Activated CD8-positive, alpha-beta memory T cell treated with anti-CD3 and anti-CD28 coated beads for 48 hours (primary cell): ENCODE results near the gene IBA57.
A peak's percentile ranks its signal among the peaks of the same experiment; 100 is the strongest.

Experiments
- DNase-seq, 3 experiments: peaks; one replicate each; pipeline ENCODE4 v3.0.0-alpha.2; 2020; ENCODE audit warnings: low read depth in 2 of 3, low spot score in 2 of 3

The IBA57 gene

GRCh38 chr1:228165372-228166169 lies at the start of gene IBA57:
IBA57 (plus strand) TSS chr1:228165804; CDS start chr1:228165817, 13 bp downstream.
- DNase-seq, result peak; percentile 98 to 99 (median 98)

DNA sequence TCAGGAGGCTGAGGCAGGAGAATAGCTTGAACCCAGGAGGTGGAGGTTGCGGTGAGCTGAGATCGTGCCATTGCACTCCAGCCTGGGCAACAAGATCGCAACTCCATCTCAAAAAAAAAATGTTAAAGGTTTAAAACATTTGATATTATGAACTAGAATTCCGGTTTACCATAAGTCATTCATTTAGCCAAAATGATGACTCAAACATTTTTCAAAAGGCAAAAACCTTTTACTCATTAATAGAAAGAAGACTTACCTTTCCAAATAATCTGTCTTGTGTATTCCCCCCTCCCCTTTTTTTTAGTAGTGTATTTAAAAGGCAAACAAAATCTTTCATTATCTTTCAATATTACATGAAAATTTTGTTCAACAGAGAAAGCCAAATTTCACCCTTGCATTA lies 48.3 kb upstream of the IBA57 start:
- no peak for DNase-seq

- DNase-seq, result no peak
These were observed 47.6 kb upstream of the IBA57 start for GRCh38 chr1:228118040-228118439.

- DNase-seq, result no peak
These were observed 45.3 kb upstream of the IBA57 start for GRCh38 chr1:228120351-228120750.

- DNase-seq, result no peak
These were observed 44.6 kb upstream of the IBA57 start for GRCh38 chr1:228120857-228121489.

- DNase-seq, result no peak
These were observed 42.6 kb upstream of the IBA57 start for GRCh38 chr1:228122921-228123441.

GRCh38 chr1:228123505-228123904 lies 42.1 kb upstream of the IBA57 start:
- DNase-seq, result no peak

DNA sequence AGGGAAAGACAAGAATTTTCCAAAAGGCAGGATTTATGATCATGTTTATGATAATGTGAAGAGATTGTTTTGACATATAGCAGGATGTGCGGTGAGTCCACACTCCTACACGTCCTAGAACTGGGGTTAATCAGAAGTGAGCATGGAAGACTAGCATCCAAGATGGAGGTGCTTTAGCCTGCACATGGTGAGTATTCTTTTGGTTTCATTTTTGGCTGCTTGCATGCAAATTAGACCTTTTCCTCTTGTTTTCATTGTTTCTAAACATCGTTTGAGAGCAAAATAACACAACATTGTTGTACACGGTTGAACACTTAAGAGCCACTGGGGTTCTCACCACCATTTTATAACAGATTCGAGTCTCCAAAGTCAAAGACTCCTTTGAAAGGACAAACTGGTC lies 40.4 kb upstream of the IBA57 start:
- no peak for DNase-seq

GRCh38 chr1:228131766-228132165 lies 33.8 kb upstream of the IBA57 start:
- no peak for DNase-seq

DNA sequence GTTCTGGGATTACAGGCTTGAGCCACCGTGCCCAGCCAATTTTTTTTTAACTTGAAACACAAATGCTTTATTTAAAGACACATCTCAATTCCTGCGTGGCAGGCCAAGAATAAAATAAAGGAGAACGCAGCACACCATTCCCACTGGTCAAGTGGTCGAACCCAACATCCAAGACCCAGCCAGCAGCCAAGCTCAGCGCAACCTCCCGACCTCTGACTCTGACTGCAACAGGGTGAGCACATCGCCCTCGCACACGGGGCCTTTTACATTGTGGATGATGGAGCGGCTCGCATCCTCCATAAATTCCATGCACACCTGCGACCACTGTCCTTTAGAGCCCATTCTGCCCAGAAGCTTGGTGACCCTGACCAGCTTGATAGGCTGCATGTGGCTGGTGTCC lies 31.0 kb upstream of the IBA57 start:
- DNase-seq, result no peak

DNA sequence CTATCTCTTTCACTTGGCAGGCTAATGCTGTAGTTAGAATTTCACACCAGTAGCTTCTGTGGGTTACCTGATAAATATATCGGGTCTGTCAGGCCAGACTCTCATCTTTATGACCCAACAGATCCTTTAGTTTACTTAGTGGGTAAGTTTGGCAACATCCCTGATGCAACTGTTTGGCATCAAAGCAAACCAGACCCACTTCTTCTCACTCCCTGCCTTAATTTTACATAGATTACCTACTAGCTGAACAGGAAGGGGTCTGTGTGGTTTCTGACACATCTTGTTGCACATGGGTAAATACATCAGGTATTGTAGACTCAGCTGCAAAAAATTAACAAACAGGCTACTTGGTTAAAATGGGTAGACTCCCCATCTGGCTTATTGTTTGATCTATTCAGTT lies 28.7 kb upstream of the IBA57 start:
- no peak for DNase-seq

DNA sequence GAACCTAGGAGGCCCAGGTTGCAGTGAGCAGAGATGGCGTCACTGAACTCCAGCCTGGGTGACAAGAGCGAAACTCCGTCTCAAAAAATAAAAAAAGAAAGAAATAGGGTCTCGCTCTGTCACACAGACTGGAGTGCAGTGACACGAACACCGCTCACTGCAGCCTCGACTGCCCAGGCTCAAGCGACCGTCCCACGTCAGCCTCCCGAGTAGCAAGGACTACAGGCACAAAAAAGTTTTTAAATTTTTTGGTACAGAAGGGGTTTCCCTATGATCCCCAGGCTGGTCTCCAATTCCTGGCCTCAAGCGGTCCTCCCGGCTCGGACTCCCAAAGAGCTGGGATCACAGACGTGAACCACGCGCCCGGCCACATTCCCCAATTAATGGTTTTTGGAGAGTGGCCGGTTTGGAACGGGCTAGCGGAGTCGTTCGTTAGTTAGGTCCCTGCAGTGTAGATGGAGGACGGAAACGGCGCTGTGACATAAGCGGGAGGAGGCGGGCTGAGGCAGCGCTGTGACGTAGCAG lies 26.1 kb upstream of the IBA57 start:
- DNase-seq, result no peak

DNA sequence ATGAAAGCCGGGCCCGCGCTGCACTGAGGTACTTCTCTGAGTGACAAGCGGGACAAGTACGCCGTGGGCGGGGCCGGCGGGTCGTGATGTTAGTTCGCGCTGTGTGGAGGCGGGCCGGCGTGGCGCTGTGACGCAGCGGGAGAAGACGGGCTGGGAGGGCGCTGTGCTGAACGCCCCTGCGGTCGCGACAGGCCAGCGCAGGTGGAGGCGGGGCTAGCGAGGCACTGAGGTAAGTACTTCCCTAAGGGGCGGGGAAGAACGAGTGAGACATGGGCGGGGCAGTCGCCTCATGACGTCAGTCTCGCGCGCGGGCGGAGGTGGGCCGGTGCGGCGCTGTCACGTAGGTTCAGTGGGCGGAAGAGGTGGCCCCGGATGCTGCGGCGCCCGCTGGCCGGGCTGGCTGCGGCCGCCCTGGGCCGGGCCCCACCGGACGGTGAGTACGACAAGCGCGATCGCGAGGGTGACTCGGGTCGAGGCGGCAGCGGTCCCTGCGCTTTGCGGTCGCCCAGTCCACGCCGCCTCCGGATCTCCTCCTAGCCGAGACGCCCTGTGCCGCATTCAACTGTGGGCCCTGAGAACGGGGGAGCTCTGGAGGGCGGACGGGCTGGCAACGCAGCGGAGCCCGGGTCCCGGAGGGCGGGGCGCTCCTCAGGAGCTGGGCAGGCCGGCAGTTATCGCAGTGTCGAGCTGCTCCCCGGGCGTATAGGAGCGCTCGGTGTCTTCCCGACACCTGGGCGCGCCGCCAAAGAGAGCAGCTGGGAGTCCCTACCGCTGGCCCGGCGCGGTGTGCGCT lies 25.5 kb upstream of the IBA57 start, which contains the start of gene GUK1:
TSS of gene GUK1 (plus strand) at position 349 of the 793 bp plus-strand sequence. CDS start at position 373, 24 bp downstream.
- peak; percentile 99 to 100 (median 99) for DNase-seq

- DNase-seq, result no peak
These were observed 24.8 kb upstream of the IBA57 start for GRCh38 chr1:228140724-228141225.

DNA sequence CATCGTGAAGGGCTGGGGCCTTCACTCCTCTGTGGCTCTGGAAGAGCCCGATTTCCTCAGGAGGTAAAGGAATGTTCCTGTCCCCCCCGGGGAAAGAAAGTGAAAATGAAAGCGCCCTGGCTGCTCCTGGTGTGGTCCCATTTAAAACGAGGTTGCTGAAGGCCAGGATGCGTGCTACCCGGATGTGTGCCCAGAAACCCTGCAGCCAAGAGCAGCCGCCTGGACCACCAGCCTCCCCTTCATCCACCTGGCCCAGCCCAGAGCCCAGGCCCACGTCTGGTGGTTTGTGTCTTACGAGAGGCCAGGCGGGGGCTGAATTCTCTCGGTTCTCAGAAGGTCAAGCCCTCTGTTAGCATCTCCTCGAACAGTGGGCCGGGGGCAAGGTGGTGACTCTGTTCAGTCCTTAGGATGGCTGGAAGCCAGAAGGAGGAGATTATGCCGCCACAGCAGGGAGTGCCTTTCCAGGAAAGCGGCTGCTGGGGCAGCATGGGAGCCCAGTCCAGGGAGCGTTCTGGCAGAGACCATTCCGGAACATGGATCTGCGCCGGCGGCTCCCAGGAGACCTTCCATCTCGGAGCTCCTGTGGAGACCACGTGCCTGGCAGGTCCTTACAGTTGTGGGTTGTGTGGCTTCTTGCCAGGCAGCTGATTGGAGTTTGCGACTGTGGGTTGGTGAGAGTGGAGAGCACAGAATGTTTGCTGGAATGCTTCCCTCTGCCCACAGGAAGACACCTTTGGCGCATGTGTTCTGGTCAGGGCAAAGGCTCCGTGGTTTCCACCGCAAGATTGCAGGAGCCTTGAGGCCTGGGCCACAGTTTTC lies 24.2 kb upstream of the IBA57 start:
- no peak for DNase-seq

- DNase-seq, result no peak
These were observed 23.4 kb upstream of the IBA57 start for GRCh38 chr1:228142155-228142691.

- DNase-seq, result no peak
These were observed 22.9 kb upstream of the IBA57 start for GRCh38 chr1:228142701-228143136.

DNA sequence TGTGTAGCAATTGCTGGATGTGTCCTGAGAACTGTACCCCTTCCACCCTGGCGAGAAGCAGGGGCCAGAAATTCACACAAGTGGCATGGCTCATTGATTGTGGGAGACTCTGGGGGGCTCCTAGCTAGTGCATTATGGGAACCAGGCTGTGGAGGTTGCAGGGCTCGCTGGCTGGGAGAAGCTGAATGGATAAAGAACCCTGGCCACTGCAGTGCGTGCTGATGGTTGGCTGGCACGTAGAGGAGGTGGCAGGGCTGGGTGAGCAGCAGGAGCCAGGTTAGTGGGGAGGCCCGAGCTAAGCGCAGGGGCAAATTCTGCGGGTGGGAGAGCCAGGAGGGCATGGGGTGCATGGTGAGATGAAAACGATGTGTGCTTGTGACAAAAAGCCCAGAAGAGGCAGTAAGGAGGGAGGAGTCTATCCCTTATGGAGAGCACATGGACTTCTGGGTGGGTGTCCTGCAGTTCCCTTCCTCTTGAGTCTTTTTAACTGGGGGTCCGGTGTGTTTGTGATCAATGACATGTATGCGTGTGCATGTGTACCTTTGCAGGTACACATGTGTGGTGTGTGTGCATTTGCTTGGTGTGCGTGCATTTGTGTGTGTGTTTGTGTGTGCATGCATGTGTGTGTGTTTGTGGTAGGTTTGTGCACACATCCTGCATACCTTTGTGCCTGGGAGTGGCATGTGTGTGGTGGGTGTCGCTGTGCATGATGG lies 22.0 kb upstream of the IBA57 start:
- DNase-seq, result no peak
